ENCODE data around the gene RTN4IP1.

Gene RTN4IP1

DNA sequence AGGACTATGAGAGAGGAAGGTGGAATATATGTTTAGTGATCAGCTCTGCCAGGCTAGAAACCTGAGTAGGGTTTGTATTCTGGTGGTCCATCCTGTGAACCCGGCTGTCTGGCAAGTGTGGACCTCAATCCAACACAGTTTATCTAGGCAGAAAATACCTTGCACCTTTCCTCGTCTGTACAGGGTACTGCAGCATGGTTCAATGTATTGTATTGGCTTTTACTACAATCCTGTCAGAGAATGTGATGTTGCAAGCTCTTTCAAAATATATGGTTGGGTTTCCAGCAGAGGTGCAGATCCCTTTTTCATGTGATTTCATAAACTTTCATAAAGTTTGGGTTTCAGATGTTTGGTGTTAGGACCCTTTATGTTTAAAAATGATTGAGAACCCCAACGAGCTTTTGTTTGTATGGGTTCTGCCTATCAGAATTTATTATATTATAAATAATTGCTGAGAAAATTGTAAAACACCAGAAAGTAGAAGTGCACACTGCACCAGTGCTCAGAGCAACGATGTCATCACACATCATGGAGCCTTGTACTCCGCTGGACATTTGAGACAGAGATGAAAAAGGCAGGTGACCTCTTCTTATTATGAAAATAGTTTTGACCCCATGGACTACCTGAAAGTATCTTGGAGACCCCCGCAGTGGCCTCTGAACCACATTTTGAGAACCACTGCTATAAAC is 106.6 kb downstream of the RTN4IP1 start:
- DNase-seq, result no peak

Data from right kidney (tissue), 1 donor.